Small intestine (tissue), 7 donors: ENCODE measurements around the gene TNFSF8. TPM values are rescaled to one million over a fixed set of nuclear protein-coding genes. Genes with fewer than 3 reads are reported as not detected.
A peak's percentile ranks its signal among the peaks of the same experiment; 100 is the strongest.

Experiments
- DNase-seq, 2 donors: peaks; one replicate each; pipeline versions ENCODE4 v3.0.0 to v3.0.0-alpha.2; 2013
- FAIRE-seq: peaks from 2 replicates; lab custom pipeline; 2012; peaks lifted over from hg19 to GRCh38; lab: Jason Lieb, UNC
- H3K27ac ChIP-seq, 3 donors: one replicate each; pipeline ENCODE4 v1.5.1; 2013; ENCODE audit warnings: low read length in 2 of 3, mild to moderate bottlenecking in 2 of 3, control low read depth in 1 of 3, inconsistent platforms in 1 of 3, low read depth in 1 of 3, moderate library complexity in 1 of 3
- H3K27me3 ChIP-seq, 3 donors: one replicate each; pipeline ENCODE4 v1.6.1; 2013; ENCODE audit warnings: low read length in 3 of 3, inconsistent platforms in 1 of 3; ENCODE audit not compliant: control insufficient read depth in 3 of 3, insufficient read depth in 3 of 3
- H3K36me3 ChIP-seq, 3 donors: one replicate each; pipeline ENCODE4 v1.6.1; 2013; ENCODE audit warnings: low read length in 3 of 3, inconsistent platforms in 1 of 3, low read depth in 1 of 3, mild to moderate bottlenecking in 1 of 3, moderate library complexity in 1 of 3; ENCODE audit not compliant: control insufficient read depth in 3 of 3, insufficient read depth in 2 of 3
- H3K4me1 ChIP-seq, 3 donors: one replicate each; pipeline ENCODE4 v1.6.1; 2013; ENCODE audit warnings: low read length in 2 of 3, inconsistent platforms in 1 of 3, low read depth in 1 of 3, mild to moderate bottlenecking in 1 of 3, moderate library complexity in 1 of 3; ENCODE audit not compliant: control insufficient read depth in 3 of 3, insufficient read depth in 2 of 3
- H3K4me3 ChIP-seq, 3 donors: one replicate each; pipeline ENCODE4 v1.5.1; 2013; ENCODE audit warnings: low read length in 3 of 3, control low read depth in 1 of 3, inconsistent platforms in 1 of 3, low read depth in 1 of 3, mild to moderate bottlenecking in 1 of 3, moderate library complexity in 1 of 3
- H3K9me3 ChIP-seq, 2 donors: one replicate each; pipeline ENCODE4 v1.6.1; 2013; ENCODE audit warnings: low read depth in 1 of 2, low read length in 1 of 2; ENCODE audit not compliant: control insufficient read depth in 2 of 2, insufficient read depth in 1 of 2
- WGBS, 3 donors: extraction: QIAGEN DNeasy Blood & Tissue Kit; methylation state at CpG; one replicate each; pipeline ENCODE4 v1.1.7; 2013; 5-methylcytosine and 5-hydroxymethylcytosine counted together
- polyA plus RNA-seq, 4 donors: library from polyadenylated mRNA; stranded (reverse) in 3 of 4; unstranded in 1 of 4; fragments of 200-250 nt in 3 of 4; fragments of 120-200 nt in 1 of 4; gene quantifications; one replicate each; pipeline versions ENCODE4 v1.2.1 to v1.2.3, GENCODE V29; 2013
- donor health status: healthy with polysubstance abuse.
- donor health status: control.
- donor health status: control.
- donor health status: Bipolar disorder and iron deficiency.
- donor health status: healthy.

The TNFSF8 gene
- polyA plus RNA-seq, 4 donors: 0.43 to 1.2 (median 1.1) TPM; not detected in 1

DNA sequence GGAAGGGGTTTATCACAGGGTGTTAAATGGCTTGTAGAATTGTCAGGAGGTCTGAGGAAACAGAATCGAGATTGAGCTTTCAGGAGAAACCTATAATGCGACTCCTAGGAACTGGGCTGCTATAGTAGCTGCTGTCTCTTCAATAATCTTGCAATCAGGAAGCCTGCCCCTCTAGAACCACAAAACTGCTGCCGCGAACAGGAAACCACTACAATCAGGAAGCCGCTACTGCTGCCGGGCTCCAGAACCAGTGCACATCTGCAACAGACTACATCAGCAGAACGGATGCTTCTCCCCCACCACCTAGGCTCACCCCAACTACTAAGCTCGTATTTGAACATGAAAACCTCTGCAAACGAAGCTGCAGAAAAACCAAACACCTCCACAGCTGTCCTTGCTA, 31.6 kb downstream of the TNFSF8 start:
- H3K27me3 ChIP-seq: no peaks in the 10 kb centered on the region
- H3K9me3 ChIP-seq: no peaks in the 10 kb centered on the region
- H3K4me3 ChIP-seq: no peak overlapping the region
- WGBS, 3 donors: 52 to 83% (median 59%) methylated on average over 9 of the region's 9 CpGs
- DNase-seq: peak in 1 of 2 donors; percentile 66
- H3K36me3 ChIP-seq: no peaks in the 10 kb centered on the region
- peaks cover 0 to 10% (median 7%) of the 10 kb centered on the region in 3 donors for H3K4me1 ChIP-seq
- FAIRE-seq: no peak
- no peak overlapping the region for H3K27ac ChIP-seq

DNA sequence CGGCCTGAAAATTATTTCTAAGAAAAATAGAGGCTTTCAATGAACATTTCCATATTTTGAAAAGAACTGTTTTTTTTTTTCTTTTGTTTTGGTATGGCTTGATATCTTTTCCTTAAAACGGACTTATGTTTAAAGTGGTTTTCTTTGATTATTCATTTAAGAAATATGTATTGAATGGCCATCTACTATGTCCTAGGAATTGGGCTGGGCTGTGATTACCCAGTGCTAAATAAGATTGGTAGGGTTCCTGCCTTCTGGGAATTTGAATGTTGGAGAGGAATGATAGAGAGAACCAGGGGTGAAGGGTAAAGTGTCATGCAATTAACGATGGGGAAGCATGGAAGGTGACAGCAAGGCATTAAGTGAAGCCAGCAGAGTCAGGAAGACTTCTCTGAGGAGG, 33.2 kb downstream of the TNFSF8 start:
- no peak overlapping the region for H3K4me3 ChIP-seq
- WGBS, 3 donors: 71 to 86% (median 72%) methylated on average over 3 of the region's 3 CpGs
- no peak for DNase-seq
- no peak overlapping the region for H3K27ac ChIP-seq
- no peaks in the 10 kb centered on the region for H3K27me3 ChIP-seq
- no peaks in the 10 kb centered on the region for H3K9me3 ChIP-seq
- no peak for FAIRE-seq
- H3K36me3 ChIP-seq: no peaks in the 10 kb centered on the region
- H3K4me1 ChIP-seq: peaks cover 0 to 10% (median 5%) of the 10 kb centered on the region in 3 donors

DNA sequence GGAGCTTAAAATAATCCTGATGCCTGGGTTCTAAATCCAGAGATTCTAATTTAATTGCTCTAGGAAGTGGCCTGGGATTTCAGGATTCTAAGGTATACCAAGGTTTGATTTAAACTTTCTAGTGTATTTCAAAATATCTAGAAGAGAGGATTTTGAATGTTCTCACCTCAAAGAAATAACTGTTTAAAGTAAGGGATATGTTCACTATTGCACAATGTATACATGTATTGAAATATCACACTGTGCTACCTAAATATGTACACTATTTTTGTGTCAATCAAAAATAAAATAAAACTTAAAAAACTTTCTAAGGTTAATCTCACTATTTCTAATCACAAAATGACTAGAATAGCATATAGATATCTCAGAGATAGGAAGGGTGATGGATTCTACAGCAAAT, 34.0 kb downstream of the TNFSF8 start:
- H3K4me1 ChIP-seq: peaks cover 0 to 10% (median 5%) of the 10 kb centered on the region in 3 donors
- DNase-seq (no peak), FAIRE-seq (no peak)
- H3K36me3 ChIP-seq: no peaks in the 10 kb centered on the region
- H3K4me3 ChIP-seq: no peak overlapping the region
- H3K9me3 ChIP-seq: no peaks in the 10 kb centered on the region
- no peaks in the 10 kb centered on the region for H3K27me3 ChIP-seq
- no peak overlapping the region for H3K27ac ChIP-seq

DNA sequence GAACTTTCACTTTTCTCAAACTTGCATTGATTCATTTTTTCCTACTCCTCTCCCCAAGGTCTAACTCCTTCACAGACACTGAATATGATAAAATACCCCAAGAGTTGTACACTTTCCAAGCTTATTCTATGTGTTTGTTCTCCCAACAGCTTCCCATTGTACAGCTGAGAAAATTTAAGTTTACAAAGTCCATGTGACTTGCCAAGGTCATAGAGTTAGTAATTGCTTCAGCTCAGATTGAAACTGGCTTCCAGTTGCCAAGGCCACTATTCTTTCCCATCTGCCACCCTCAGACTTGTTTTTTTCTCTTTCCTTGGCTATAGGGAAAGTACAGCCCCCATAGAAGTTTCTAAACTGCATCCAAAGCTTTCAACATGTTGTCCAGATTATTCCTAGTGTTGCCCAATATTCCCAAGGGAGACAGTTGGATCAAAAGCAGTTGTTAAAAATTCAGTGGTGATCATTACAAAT, 34.8 kb downstream of the TNFSF8 start:
- Histone ChIP-seq H3K4me3 (no peak overlapping the region), H3K4me1 (peaks cover 0 to 10% (median 5%) of the 10 kb centered on the region in 3 donors), H3K36me3 (no peaks in the 10 kb centered on the region), H3K27ac (peak overlapping the region in 1 of 3 donors; percentile 33), H3K27me3 (no peaks in the 10 kb centered on the region), H3K9me3 (no peaks in the 10 kb centered on the region)
- FAIRE-seq: no peak
- DNase-seq: no peak

DNA sequence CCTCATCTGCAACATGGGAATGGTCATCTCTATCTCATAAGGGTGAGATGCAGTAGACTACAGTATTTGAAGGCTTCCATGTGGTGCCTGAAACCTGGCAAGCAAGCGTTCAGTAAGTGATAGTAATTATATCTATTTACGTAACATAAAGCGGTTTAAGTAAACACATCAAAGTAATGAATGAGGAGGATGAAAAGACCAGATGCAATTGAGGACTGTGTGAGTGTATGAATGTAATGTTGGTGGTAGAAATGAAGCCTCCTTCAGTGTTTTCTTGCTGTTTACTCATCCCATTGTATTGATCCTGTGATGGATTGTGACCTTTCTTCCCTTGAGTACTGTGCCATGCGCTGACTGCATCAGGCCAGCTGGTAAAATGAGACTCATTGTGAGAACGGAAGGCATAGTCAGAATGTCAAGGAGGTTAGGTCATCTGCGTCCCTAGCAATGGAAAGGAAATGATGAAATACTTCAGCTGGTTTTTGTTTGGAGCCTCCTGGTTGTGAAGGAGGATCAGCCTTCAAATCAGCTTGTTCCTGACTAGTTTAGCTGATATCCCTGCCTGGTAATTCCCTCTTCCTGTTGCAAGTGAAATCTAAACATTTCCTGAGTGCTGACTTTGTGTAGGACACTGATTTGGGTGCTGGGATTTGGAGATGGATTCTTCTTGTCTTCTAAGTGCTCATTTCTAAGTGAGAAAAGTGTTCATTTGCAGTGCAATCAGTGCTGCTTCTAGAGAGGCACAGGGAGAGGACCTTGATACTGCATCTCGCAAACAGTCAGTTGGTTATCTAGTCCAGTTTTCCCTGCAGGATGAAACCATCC, 35.6 kb downstream of the TNFSF8 start:
- Histone ChIP-seq H3K9me3 (no peaks in the 10 kb centered on the region), H3K4me3 (no peak overlapping the region), H3K27me3 (no peaks in the 10 kb centered on the region), H3K27ac (peak overlapping the region in 2 of 3 donors; percentile 33 to 39), H3K4me1 (peaks cover 0 to 10% (median 5%) of the 10 kb centered on the region in 3 donors), H3K36me3 (no peaks in the 10 kb centered on the region)
- WGBS, 3 donors: 34 to 41% (median 39%) methylated on average over 7 of the region's 7 CpGs
- FAIRE-seq (no peak), DNase-seq (peak; percentile 32 to 53)

DNA sequence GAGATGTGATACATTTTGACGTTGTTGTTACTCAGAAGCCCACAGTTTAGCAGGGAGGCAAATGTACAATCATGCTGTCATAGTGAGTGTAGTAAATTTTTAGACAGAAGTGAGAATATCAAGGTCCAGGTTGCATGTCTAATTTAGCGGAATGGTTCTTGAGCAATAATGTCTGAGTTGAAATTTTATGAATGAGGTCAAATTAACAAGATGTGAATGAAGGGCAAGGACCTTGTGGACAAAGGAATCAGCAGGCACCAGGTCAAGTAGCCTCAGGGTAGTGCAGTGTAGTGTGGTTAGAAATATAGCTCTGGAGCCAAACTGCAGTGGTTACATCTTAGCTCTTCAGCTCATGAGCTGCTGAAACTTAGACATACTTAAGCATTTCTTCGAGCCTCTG, 36.2 kb downstream of the TNFSF8 start:
- Histone ChIP-seq H3K27me3 (no peaks in the 10 kb centered on the region), H3K27ac (peak overlapping the region in 1 of 3 donors; percentile 24), H3K4me1 (peaks cover 0 to 10% (median 5%) of the 10 kb centered on the region in 3 donors), H3K4me3 (no peak overlapping the region), H3K9me3 (no peaks in the 10 kb centered on the region), H3K36me3 (no peaks in the 10 kb centered on the region)
- no peak for FAIRE-seq
- DNase-seq: peak in 1 of 2 donors; percentile 42
- WGBS, 3 donors: 60 to 70% (median 70%) methylated on average over 3 of the region's 3 CpGs

DNA sequence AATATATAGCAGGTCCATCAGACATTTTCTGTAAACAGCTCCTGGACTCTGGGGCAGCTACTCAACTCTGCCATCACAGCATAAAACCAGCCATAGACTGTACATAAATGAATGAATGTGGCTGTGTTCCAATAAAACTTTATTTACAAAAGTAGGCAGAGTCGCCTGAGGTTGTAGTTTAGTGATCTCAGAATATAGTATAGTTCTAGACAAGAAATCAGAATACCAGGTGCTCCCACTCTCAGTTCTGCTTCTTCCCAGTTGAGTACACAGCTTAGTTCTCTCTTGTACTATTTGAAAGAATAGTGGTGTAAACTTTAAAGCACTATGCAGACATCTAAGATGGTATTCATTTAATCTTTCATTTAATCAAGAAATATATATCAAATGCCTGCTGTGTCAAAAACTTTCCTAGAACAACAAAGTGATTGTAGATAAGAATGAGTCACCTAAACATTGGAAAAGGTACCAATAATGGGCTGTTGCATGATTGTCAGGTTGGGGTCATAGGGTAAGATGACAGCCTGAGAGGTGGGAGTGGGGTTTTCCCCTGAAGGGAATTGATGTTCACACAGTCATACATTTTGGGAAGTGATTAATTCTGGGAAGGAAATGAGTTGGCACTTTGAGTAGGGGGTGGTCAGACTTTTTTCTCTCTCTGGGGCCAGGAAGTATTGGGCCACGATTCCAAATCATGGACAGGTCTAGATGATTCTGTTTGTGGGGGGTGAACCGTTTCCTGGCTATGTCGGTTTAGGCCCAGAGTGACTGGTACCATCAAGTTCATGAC, 37.0 kb downstream of the TNFSF8 start:
- WGBS, 3 donors: 77 to 87% (median 81%) methylated on average over 4 of the region's 4 CpGs
- no peak overlapping the region for H3K4me3 ChIP-seq
- H3K9me3 ChIP-seq: no peaks in the 10 kb centered on the region
- FAIRE-seq: no peak
- no peak for DNase-seq
- peaks cover 0 to 10% (median 5%) of the 10 kb centered on the region in 3 donors for H3K4me1 ChIP-seq
- H3K27ac ChIP-seq: no peak overlapping the region
- no peaks in the 10 kb centered on the region for H3K36me3 ChIP-seq
- H3K27me3 ChIP-seq: no peaks in the 10 kb centered on the region

DNA sequence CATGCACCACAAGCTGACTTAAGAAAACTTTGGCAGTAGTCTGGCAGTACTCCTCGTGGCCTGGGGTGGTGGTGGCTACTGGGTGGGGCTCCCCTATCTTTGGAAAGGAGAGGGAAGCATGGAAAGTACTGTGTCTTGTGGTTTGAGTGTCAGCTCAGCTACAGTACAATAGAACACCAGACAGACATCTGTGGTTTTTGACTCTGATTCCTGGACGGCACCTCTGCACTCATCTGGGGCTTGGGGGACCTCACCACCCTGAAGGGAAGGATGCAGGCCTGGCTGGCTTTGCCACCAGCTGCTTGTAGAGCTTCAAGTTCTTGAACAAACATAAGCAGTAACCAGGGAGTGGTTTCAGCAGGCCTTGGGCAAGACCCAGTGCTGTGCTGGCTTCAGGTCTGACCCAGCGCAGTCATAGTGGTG, 40.6 kb downstream of the TNFSF8 start:
- no peak overlapping the region for H3K27ac ChIP-seq
- no peaks in the 10 kb centered on the region for H3K36me3 ChIP-seq
- H3K4me1 ChIP-seq: peaks cover 0 to 5% (median 0%) of the 10 kb centered on the region in 3 donors
- WGBS, 3 donors: 60 to 70% (median 64%) methylated on average over 3 of the region's 3 CpGs
- no peaks in the 10 kb centered on the region for H3K27me3 ChIP-seq
- peaks cover 0 to 2% of the 10 kb centered on the region in 2 donors for H3K9me3 ChIP-seq
- DNase-seq: no peak
- no peak overlapping the region for H3K4me3 ChIP-seq
- no peak for FAIRE-seq
